OCI-LY7 (cell line): ENCODE results near the gene EMD.
"Not testable (repeated sequence)": the region's sequence is repeated elsewhere in the genome, so short reads cannot be mapped to it uniquely, and the experiment has no call there.

Experiments used
- EZH2phosphoT487 ChIP-seq: fragments of 200-600 bp; sonication (generic); IDR thresholded peaks from 2 replicates; pipeline ENCODE4 v1.6.1; 2018; ENCODE audit warnings: low read depth, borderline replicate concordance, mild to moderate bottlenecking, mixed run types, antibody characterized with exemption, low read length, moderate library complexity, mixed read lengths
- TF ChIP-seq, protein P1 (sequence below): fragments of 200-600 bp; sonication (generic); conservative IDR thresholded peaks from 2 replicates; pipeline ENCODE4 v1.5.1; 2014; ENCODE audit warnings: mild to moderate bottlenecking, antibody characterized with exemption, low read length, moderate library complexity, mixed read lengths

DNA sequence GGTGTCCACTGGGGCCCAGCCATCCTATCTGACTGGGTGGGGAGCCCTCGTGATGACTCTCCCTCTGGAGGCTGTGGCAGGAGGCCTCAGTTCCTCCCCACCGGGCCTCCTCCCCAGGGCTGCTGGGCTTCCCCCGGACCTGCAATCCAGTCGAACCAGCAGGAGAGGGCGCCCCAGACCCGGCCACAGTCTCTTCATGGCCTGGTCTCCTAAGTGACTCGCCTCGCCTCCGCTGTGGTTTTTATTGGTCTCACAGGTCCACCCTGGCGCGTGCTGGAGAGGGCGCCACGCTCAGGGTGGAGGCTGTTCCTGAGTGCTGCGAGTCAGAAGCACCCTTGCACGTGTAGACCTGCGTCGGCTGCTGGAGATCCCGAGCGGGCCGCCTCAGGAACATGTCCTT lies 35.5 kb upstream of the EMD start:
- TF ChIP-seq, protein P1, sequence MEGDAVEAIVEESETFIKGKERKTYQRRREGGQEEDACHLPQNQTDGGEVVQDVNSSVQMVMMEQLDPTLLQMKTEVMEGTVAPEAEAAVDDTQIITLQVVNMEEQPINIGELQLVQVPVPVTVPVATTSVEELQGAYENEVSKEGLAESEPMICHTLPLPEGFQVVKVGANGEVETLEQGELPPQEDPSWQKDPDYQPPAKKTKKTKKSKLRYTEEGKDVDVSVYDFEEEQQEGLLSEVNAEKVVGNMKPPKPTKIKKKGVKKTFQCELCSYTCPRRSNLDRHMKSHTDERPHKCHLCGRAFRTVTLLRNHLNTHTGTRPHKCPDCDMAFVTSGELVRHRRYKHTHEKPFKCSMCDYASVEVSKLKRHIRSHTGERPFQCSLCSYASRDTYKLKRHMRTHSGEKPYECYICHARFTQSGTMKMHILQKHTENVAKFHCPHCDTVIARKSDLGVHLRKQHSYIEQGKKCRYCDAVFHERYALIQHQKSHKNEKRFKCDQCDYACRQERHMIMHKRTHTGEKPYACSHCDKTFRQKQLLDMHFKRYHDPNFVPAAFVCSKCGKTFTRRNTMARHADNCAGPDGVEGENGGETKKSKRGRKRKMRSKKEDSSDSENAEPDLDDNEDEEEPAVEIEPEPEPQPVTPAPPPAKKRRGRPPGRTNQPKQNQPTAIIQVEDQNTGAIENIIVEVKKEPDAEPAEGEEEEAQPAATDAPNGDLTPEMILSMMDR = not testable (repeated sequence)
- not testable (repeated sequence) for TF ChIP-seq EZH2phosphoT487
